T follicular helper cell (primary cell): ENCODE measurements around the gene KRT86.
"Not testable (repeated sequence)": the region's sequence is repeated elsewhere in the genome, so short reads cannot be mapped to it uniquely, and the experiment has no call there.

ENCODE experiments used
- DNase-seq: peaks from one replicate; pipeline ENCODE4 v3.0.0-alpha.2; 2020; ENCODE audit warnings: low read depth

The KRT86 gene

GRCh38 chr12:52291267-52291935 is 17.0 kb downstream of the KRT86 start, which contains the start of gene KRT81:
TSS of gene KRT81 (minus strand) at chr12:52291534. CDS start at chr12:52291465, 69 bp downstream.
- DNase-seq, result no peak

- DNase-seq, result no peak
These were observed 19.5 kb downstream of the KRT86 start for GRCh38 chr12:52293926-52294325.

- DNase-seq, result no peak
These were observed 20.4 kb downstream of the KRT86 start for GRCh38 chr12:52294803-52295202.

GRCh38 chr12:52295663-52296062 is 21.2 kb downstream of the KRT86 start:
- DNase-seq, result no peak

GRCh38 chr12:52296572-52297215 is 22.2 kb downstream of the KRT86 start:
- no peak for DNase-seq

GRCh38 chr12:52298677-52299190 is 24.3 kb downstream of the KRT86 start:
- no peak for DNase-seq

GRCh38 chr12:52300796-52301691 is 26.6 kb downstream of the KRT86 start:
- DNase-seq, result no peak

- not testable (repeated sequence) for DNase-seq
These were observed 27.3 kb downstream of the KRT86 start for GRCh38 chr12:52301721-52302120.

GRCh38 chr12:52302242-52302914 is 27.9 kb downstream of the KRT86 start:
- DNase-seq, result not testable (repeated sequence)

- DNase-seq, result not testable (repeated sequence)
These were observed 30.5 kb downstream of the KRT86 start for GRCh38 chr12:52304941-52305411.

GRCh38 chr12:52305921-52306705 is 31.7 kb downstream of the KRT86 start:
- no peak for DNase-seq

GRCh38 chr12:52306731-52307130 is 32.3 kb downstream of the KRT86 start:
- DNase-seq, result no peak

- peak; percentile 7 for DNase-seq
These were observed 33.7 kb downstream of the KRT86 start for GRCh38 chr12:52307836-52308805.

- DNase-seq, result no peak
These were observed 34.5 kb downstream of the KRT86 start for GRCh38 chr12:52308806-52309425.

- no peak for DNase-seq
These were observed 36.3 kb downstream of the KRT86 start for GRCh38 chr12:52310622-52311284.

- no peak for DNase-seq
These were observed 36.8 kb downstream of the KRT86 start for GRCh38 chr12:52311285-52311648.

GRCh38 chr12:52312086-52312485 is 37.6 kb downstream of the KRT86 start:
- DNase-seq, result no peak

- no peak for DNase-seq
These were observed 39.0 kb downstream of the KRT86 start for GRCh38 chr12:52313461-52313860.

- no peak for DNase-seq
These were observed 39.5 kb downstream of the KRT86 start for GRCh38 chr12:52313926-52314325.
